ENCODE results near the gene EPHB1.
"Not testable (repeated sequence)": the region's sequence is repeated elsewhere in the genome, so short reads cannot be mapped to it uniquely, and the experiment has no call there.

EPHB1 gene

GRCh38 chr3:135232226-135232625 is 437.2 kb downstream of the EPHB1 start:
- DNase-seq = no peak
- no peaks in the 10 kb centered on the region for H3K27me3 Mint-ChIP-seq
- H3K9me3 Mint-ChIP-seq = peaks cover 2% of the 10 kb centered on the region
- H3K4me3 Mint-ChIP-seq = no peak overlapping the region
- no peak overlapping the region for H3K27ac Mint-ChIP-seq
- CTCF ChIA-PET = no interaction called here
- no peaks in the 10 kb centered on the region for H3K4me1 Mint-ChIP-seq
- H3K36me3 Mint-ChIP-seq = no peaks in the 10 kb centered on the region

GRCh38 chr3:135233476-135233875 is 438.4 kb downstream of the EPHB1 start:
- DNase-seq, H3K9me3 Mint-ChIP-seq, H3K4me3 Mint-ChIP-seq, H3K27me3 Mint-ChIP-seq, H3K36me3 Mint-ChIP-seq, H3K4me1 Mint-ChIP-seq, H3K27ac Mint-ChIP-seq, CTCF ChIA-PET: not testable (repeated sequence)

- Mint-ChIP-seq H3K27me3 (no peaks in the 10 kb centered on the region), H3K4me1 (no peaks in the 10 kb centered on the region), H3K4me3 (no peak overlapping the region), H3K27ac (no peak overlapping the region), H3K9me3 (peaks cover 2% of the 10 kb centered on the region), H3K36me3 (no peaks in the 10 kb centered on the region)
- CTCF ChIA-PET = no interaction called here
- no peak for DNase-seq
These were observed 440.5 kb downstream of the EPHB1 start for GRCh38 chr3:135235541-135235940.

DNA sequence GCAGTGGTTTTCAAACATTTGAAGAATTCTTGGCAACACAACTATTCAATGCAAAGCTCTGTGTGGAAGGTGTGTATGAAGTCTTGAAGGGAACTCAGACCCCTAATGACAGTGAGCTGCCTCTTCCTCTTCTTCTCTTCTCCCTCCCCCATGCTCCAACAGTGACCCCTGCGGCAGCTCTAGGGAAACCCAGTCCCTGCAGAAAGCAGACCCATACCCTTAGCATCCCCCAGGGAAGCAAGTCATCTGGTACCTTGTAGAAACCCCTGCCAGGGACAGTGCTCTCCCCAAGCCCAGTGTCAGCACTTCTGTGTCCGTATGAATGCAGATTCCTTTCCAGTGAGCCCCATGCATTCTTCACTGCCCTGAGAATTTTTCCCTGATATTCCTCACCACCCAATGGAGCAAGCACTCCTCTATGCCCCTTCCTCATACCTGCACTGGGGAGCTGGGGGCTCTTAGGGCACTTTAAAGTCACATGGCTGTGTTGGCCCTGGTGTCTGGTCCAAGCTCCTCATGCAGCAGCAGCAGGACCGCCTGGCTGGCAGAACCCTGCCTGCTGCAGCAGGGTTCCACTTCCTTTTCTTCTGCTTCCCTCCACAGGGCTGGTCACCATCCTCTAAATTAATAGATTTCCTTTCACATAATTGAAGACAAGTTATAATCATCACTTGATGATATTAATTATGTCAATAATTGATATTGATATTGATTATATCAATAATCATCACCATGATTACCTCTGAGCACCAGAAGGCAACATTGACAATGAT is 442.5 kb downstream of the EPHB1 start:
- Mint-ChIP-seq H3K27ac (no peak overlapping the region), H3K4me1 (no peaks in the 10 kb centered on the region), H3K27me3 (no peaks in the 10 kb centered on the region), H3K4me3 (no peak overlapping the region), H3K36me3 (no peaks in the 10 kb centered on the region), H3K9me3 (peaks cover 2% of the 10 kb centered on the region)
- CTCF ChIA-PET = no interaction called here
- no peak for DNase-seq

GRCh38 chr3:135238236-135238830 is 443.3 kb downstream of the EPHB1 start:
- Mint-ChIP-seq H3K9me3 (peaks cover 2% of the 10 kb centered on the region), H3K27ac (no peak overlapping the region), H3K36me3 (no peaks in the 10 kb centered on the region), H3K4me3 (no peak overlapping the region), H3K4me1 (no peaks in the 10 kb centered on the region), H3K27me3 (no peaks in the 10 kb centered on the region)
- DNase-seq = no peak
- CTCF ChIA-PET = no interaction called here

GRCh38 chr3:135238871-135239614 is 444.0 kb downstream of the EPHB1 start:
- Mint-ChIP-seq H3K4me1 (no peaks in the 10 kb centered on the region), H3K36me3 (no peaks in the 10 kb centered on the region), H3K27ac (no peak overlapping the region), H3K27me3 (no peaks in the 10 kb centered on the region), H3K4me3 (no peak overlapping the region), H3K9me3 (peaks cover 1% of the 10 kb centered on the region)
- CTCF ChIA-PET = no interaction called here
- DNase-seq = no peak

GRCh38 chr3:135239615-135239884 is 444.5 kb downstream of the EPHB1 start:
- Mint-ChIP-seq H3K4me3 (no peak overlapping the region), H3K4me1 (no peaks in the 10 kb centered on the region), H3K9me3 (no peaks in the 10 kb centered on the region), H3K36me3 (no peaks in the 10 kb centered on the region), H3K27ac (no peak overlapping the region), H3K27me3 (no peaks in the 10 kb centered on the region)
- CTCF ChIA-PET = no interaction called here
- no peak for DNase-seq

DNA sequence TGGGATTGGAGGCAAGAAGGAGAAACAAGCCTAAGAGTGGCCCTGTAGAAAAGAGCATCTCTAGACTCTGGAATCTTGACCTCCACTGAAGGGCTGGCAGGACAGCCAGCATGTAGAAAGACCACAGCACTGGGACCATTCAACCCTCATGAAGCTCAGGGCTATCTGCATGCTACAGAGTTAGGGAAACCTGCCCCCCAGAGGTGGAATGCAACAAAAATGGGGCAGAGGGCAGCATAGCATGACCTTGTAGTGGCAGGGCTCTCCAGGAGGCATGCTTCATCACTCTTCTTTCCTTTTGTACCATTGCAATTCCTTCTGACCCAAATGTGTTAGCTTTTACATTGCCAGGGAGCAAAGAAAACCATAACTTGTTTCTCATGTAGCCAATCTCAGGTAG is 445.4 kb downstream of the EPHB1 start:
- no peak overlapping the region for H3K4me3 Mint-ChIP-seq
- no peaks in the 10 kb centered on the region for H3K4me1 Mint-ChIP-seq
- no peaks in the 10 kb centered on the region for H3K9me3 Mint-ChIP-seq
- no peaks in the 10 kb centered on the region for H3K27me3 Mint-ChIP-seq
- H3K27ac Mint-ChIP-seq = no peak overlapping the region
- CTCF ChIA-PET = no interaction called here
- no peaks in the 10 kb centered on the region for H3K36me3 Mint-ChIP-seq
- no peak for DNase-seq

- CTCF ChIA-PET = no interaction called here
- DNase-seq = no peak
- Mint-ChIP-seq H3K27ac (no peak overlapping the region), H3K36me3 (no peaks in the 10 kb centered on the region), H3K4me3 (no peak overlapping the region), H3K27me3 (no peaks in the 10 kb centered on the region), H3K4me1 (no peaks in the 10 kb centered on the region), H3K9me3 (no peaks in the 10 kb centered on the region)
These were observed 447.2 kb downstream of the EPHB1 start for GRCh38 chr3:135242285-135242684.

- Mint-ChIP-seq H3K27me3 (no peaks in the 10 kb centered on the region), H3K4me3 (no peak overlapping the region), H3K27ac (no peak overlapping the region), H3K36me3 (no peaks in the 10 kb centered on the region), H3K4me1 (no peaks in the 10 kb centered on the region), H3K9me3 (no peaks in the 10 kb centered on the region)
- CTCF ChIA-PET = no interaction called here
- no peak for DNase-seq
These were observed 448.6 kb downstream of the EPHB1 start for GRCh38 chr3:135243616-135244015.

DNA sequence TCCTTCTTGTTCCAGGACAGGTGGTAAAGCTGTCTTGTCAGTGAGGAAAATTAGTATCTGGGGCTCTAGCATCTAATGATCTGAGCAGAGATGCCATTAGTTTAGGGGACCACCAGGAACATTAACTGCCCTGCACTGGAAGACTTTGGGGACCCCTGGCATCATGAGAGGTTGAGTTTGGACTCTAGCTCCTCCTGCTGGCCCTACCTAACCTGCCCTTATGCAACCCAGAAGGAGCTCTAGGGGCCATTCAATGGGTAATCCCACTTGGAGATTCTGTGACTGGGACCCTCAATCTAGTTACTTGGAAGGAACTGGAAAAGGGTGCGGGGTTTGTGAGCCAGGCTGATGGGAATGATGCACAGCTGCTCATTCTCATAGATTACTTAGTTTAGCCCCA is 451.0 kb downstream of the EPHB1 start:
- Mint-ChIP-seq H3K4me1 (no peaks in the 10 kb centered on the region), H3K4me3 (no peak overlapping the region), H3K36me3 (no peaks in the 10 kb centered on the region), H3K27ac (no peak overlapping the region), H3K9me3 (no peaks in the 10 kb centered on the region), H3K27me3 (no peaks in the 10 kb centered on the region)
- no peak for DNase-seq
- CTCF ChIA-PET = no interaction called here

DNA sequence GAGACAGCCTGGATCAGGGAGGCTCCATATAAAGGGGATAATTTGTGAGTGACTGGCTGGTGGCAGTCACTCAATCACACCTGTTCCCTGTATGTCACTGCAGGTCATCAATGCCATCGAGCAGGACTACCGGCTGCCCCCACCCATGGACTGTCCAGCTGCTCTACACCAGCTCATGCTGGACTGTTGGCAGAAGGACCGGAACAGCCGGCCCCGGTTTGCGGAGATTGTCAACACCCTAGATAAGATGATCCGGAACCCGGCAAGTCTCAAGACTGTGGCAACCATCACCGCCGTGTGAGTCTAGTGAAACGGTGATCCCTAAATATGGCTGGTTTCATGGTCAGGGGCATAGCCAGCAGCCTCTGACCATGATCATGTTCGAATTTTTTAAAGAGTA is 453.2 kb downstream of the EPHB1 start:
- Mint-ChIP-seq H3K27me3 (no peaks in the 10 kb centered on the region), H3K9me3 (no peaks in the 10 kb centered on the region), H3K4me1 (no peaks in the 10 kb centered on the region), H3K36me3 (no peaks in the 10 kb centered on the region), H3K4me3 (no peak overlapping the region), H3K27ac (no peak overlapping the region)
- CTCF ChIA-PET = no interaction called here
- DNase-seq = no peak

DNA sequence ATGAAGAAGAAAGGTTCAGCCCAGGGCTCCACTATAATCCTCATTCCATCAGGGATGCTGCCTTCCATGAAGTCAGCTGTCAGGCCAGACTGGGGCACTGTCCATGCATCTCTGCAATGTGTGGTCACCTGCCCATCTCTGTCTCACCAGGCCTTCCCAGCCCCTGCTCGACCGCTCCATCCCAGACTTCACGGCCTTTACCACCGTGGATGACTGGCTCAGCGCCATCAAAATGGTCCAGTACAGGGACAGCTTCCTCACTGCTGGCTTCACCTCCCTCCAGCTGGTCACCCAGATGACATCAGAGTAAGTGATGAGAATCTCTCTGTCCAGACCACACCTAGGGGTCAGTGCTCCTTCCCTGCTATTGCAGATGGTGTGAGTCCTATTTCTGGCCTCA is 454.1 kb downstream of the EPHB1 start:
- Mint-ChIP-seq H3K36me3 (no peaks in the 10 kb centered on the region), H3K4me3 (no peak overlapping the region), H3K9me3 (no peaks in the 10 kb centered on the region), H3K27me3 (no peaks in the 10 kb centered on the region), H3K4me1 (no peaks in the 10 kb centered on the region), H3K27ac (no peak overlapping the region)
- no peak for DNase-seq
- CTCF ChIA-PET = no interaction called here

- Mint-ChIP-seq H3K9me3 (no peaks in the 10 kb centered on the region), H3K4me1 (no peaks in the 10 kb centered on the region), H3K27ac (no peak overlapping the region), H3K27me3 (no peaks in the 10 kb centered on the region), H3K36me3 (no peaks in the 10 kb centered on the region), H3K4me3 (no peak overlapping the region)
- CTCF ChIA-PET = no interaction called here
- DNase-seq = no peak
These were observed 463.9 kb downstream of the EPHB1 start for GRCh38 chr3:135258916-135259315.

GRCh38 chr3:135260025-135260424 is 465.0 kb downstream of the EPHB1 start:
- no peak for DNase-seq
- Mint-ChIP-seq H3K36me3 (no peaks in the 10 kb centered on the region), H3K9me3 (no peaks in the 10 kb centered on the region), H3K27me3 (no peaks in the 10 kb centered on the region), H3K4me3 (no peak overlapping the region), H3K27ac (no peak overlapping the region), H3K4me1 (no peaks in the 10 kb centered on the region)
- CTCF ChIA-PET = no interaction called here
